Endothelial cell of umbilical vein (primary cell): ENCODE data around the gene KLHL6. TPM values are rescaled to one million over a fixed set of nuclear protein-coding genes. Genes with fewer than 3 reads are reported as not detected.

ENCODE experiments used
- BruUV-seq: library from RNA; stranded (reverse); fragments of 400-500 nt; replicated peaks from 2 replicates; lab custom pipeline; 2021; lab: Mats Ljungman, UMichigan
- CTCF ChIA-PET: fragments of 300-600, 350-600 bp; sonication (Branson Sonifier 250); formaldehyde crosslinking; loops from one replicate; lab custom pipeline; 2021; ENCODE audit warnings: antibody characterized with exemption, inconsistent platforms; lab: Charles Lee
- POLR2A ChIA-PET: fragments of 300-600, 350-600 bp; sonication (Branson Sonifier 250); formaldehyde crosslinking; loops from one replicate; lab custom pipeline; 2021; ENCODE audit warnings: antibody characterized with exemption, inconsistent platforms; lab: Charles Lee
- DNase-seq: peaks from one replicate; pipeline ENCODE4 v3.0.0-alpha.2; 2011; ENCODE audit warnings: low read depth, low spot score
- FAIRE-seq: peaks from 2 replicates; lab custom pipeline; 2011; peaks lifted over from hg19 to GRCh38; lab: Jason Lieb, UNC
- H2AFZ ChIP-seq: 2 replicates; pipeline ENCODE4 v1.6.0; 2012; ENCODE audit warnings: low read depth, low read length, control low read depth, inconsistent platforms
- H3K27ac ChIP-seq: 2 replicates; pipeline ENCODE4 v1.5.1; 2011; ENCODE audit warnings: low read depth, mild to moderate bottlenecking, control low read depth, low read length, moderate library complexity; ENCODE audit not compliant: insufficient read depth
- H3K27me3 ChIP-seq, 2 experiments: 2 replicates each; pipeline versions ENCODE4 v1.6.0 to v1.6.1; 2011; ENCODE audit warnings: low read length in 2 of 2, mixed read lengths in 1 of 2; ENCODE audit not compliant: control insufficient read depth in 2 of 2, insufficient read depth in 2 of 2
- H3K36me3 ChIP-seq, 2 experiments: 2 replicates in 1 of 2; 3 replicates in 1 of 2; pipeline ENCODE4 v1.5.1; 2011; ENCODE audit warnings: low read length in 2 of 2, mild to moderate bottlenecking in 1 of 2, moderate library complexity in 1 of 2; ENCODE audit not compliant: control insufficient read depth in 2 of 2, insufficient read depth in 2 of 2; ENCODE audit errors: extremely low read depth in 1 of 2
- H3K4me1 ChIP-seq: 3 replicates; pipeline ENCODE4 v1.5.1; 2011; ENCODE audit warnings: mild to moderate bottlenecking, low read length; ENCODE audit not compliant: control insufficient read depth, insufficient read depth; ENCODE audit errors: extremely low read depth
- H3K4me2 ChIP-seq: 2 replicates; pipeline ENCODE4 v1.6.1; 2011; ENCODE audit warnings: low read length, control low read depth, mixed read lengths; ENCODE audit not compliant: insufficient read depth
- H3K4me3 ChIP-seq, 3 experiments: fragments of 200-600 bp in 1 of 3; sonication (generic), shearing (Covaris generic) in 1 of 3; replicated peaks in 1 of 3; 2 replicates each; pipeline ENCODE4 v1.5.1; 2011 to 2016; ENCODE audit warnings: control low read depth in 3 of 3, low read length in 3 of 3, mild to moderate bottlenecking in 2 of 3, inconsistent platforms in 1 of 3, low read depth in 1 of 3, moderate library complexity in 1 of 3; ENCODE audit not compliant: insufficient read depth in 1 of 3
- H3K79me2 ChIP-seq: 2 replicates; pipeline ENCODE4 v1.6.0; 2012; ENCODE audit warnings: low read length, inconsistent platforms; ENCODE audit not compliant: control insufficient read depth, insufficient read depth
- H3K9ac ChIP-seq: replicated peaks from 2 replicates; pipeline ENCODE3; 2011; ENCODE audit warnings: low read length, control low read depth; ENCODE audit not compliant: insufficient read depth; ENCODE audit errors: extremely low read depth
- H3K9me1 ChIP-seq: replicated peaks from 3 replicates; pipeline ENCODE4 v1.6.0; 2011; ENCODE audit warnings: mild to moderate bottlenecking, low read length; ENCODE audit not compliant: control insufficient read depth, insufficient read depth; ENCODE audit errors: extremely low read depth
- H3K9me3 ChIP-seq: replicated peaks from 2 replicates; pipeline ENCODE4 v1.5.1; 2012; ENCODE audit warnings: low read length, inconsistent platforms; ENCODE audit not compliant: control insufficient read depth, insufficient read depth
- H4K20me1 ChIP-seq: replicated peaks from 2 replicates; pipeline ENCODE3; 2011; ENCODE audit warnings: mild to moderate bottlenecking, low read length; ENCODE audit not compliant: control insufficient read depth, insufficient read depth; ENCODE audit errors: extremely low read depth
- CTCF ChIP-seq, 2 donors: IDR thresholded peaks; 1 replicate in 1 of 2; 2 replicates in 1 of 2; pipeline ENCODE4 v1.5.1; 2011; ENCODE audit warnings: low read length in 2 of 2, mild to moderate bottlenecking in 2 of 2, moderate library complexity in 2 of 2, control low read depth in 1 of 2, inconsistent platforms in 1 of 2, low read depth in 1 of 2; ENCODE audit not compliant: insufficient read depth in 1 of 2; ENCODE audit errors: extremely low read depth in 1 of 2
- EZH2 ChIP-seq: IDR thresholded peaks from 2 replicates; pipeline ENCODE4 v1.6.1; 2012; ENCODE audit warnings: borderline replicate concordance, low read depth, mild to moderate bottlenecking, moderate library complexity, low read length, inconsistent platforms; ENCODE audit not compliant: severe bottlenecking
- FOS ChIP-seq: IDR thresholded peaks from 2 replicates; pipeline ENCODE4 v1.6.1; 2011; ENCODE audit warnings: mild to moderate bottlenecking, low read length, moderate library complexity, borderline replicate concordance; ENCODE audit not compliant: insufficient read depth
- GATA2 ChIP-seq: IDR thresholded peaks from 2 replicates; pipeline ENCODE4 v1.7.0; 2011; ENCODE audit warnings: low read depth, mild to moderate bottlenecking, moderate library complexity, mixed read lengths, low read length; ENCODE audit not compliant: insufficient read length, insufficient read depth
- JUN ChIP-seq: IDR thresholded peaks from 2 replicates; pipeline ENCODE4 v1.6.1; 2011; ENCODE audit warnings: borderline replicate concordance, low read depth; ENCODE audit not compliant: insufficient read length, insufficient read depth
- MAX ChIP-seq: IDR thresholded peaks from 2 replicates; pipeline ENCODE4 v1.6.1; 2011; ENCODE audit not compliant: insufficient read depth, insufficient read length
- MYC ChIP-seq: IDR thresholded peaks from one replicate; pipeline ENCODE4 v1.6.1; 2011; ENCODE audit warnings: mild to moderate bottlenecking, low read depth, low read length
- POLR2A ChIP-seq: IDR thresholded peaks from 2 replicates; pipeline ENCODE4 v1.6.1; 2012; ENCODE audit warnings: low read depth, mild to moderate bottlenecking, control low read depth, low read length
- POLR2AphosphoS5 ChIP-seq: IDR thresholded peaks from 2 replicates; pipeline ENCODE4 v1.6.1; 2012; ENCODE audit warnings: low read depth, mild to moderate bottlenecking, control low read depth, low read length, moderate library complexity; ENCODE audit not compliant: insufficient read depth
- dilution Hi-C: fragments of 300-500 bp; cut with MboI; formaldehyde crosslinking; loops from one replicate; pipeline ENCODE4 v1.15.0; 2019; ENCODE audit warnings: low sequenced_read_pairs; ENCODE audit not compliant: extremely low pct_ligation_motif_present
- intact Hi-C: fragments of 100-400 bp; cut with micrococcal nuclease; formaldehyde crosslinking; loops from one replicate; pipeline ENCODE4 v1.10.0; 2022
- polyA plus RNA-seq, 4 experiments: library from polyadenylated mRNA; depleted of rRNA in 3 of 4; stranded (reverse) in 3 of 4; unstranded in 1 of 4; fragments of >200 nt; gene quantifications; 2 replicates each; pipeline versions ENCODE4 v1.2.1 to v1.2.3, GENCODE V29; 2011 to 2012; ENCODE audit warnings: missing spikeins in 1 of 4
- total RNA-seq: library from RNA; stranded (reverse); gene quantifications from 2 replicates; pipeline ENCODE4 v1.2.3, GENCODE V29; 2021

The KLHL6 gene
- total and polyA plus RNA-seq, 2 donors (not counting 3 experiments of a cell fraction or from before 2014, with no cell fraction given) = 5.7 to 12.6 TPM

- Histone ChIP-seq H3K27me3 (no peaks in the 10 kb centered on the region), H3K9me1 (no peaks in the 10 kb centered on the region), H3K36me3 (peaks cover 0 to 3% of the 10 kb centered on the region in 2 experiments), H3K27ac (no peak overlapping the region), H3K4me2 (no peak overlapping the region), H3K4me1 (peaks cover 10% of the 10 kb centered on the region), H3K9me3 (no peaks in the 10 kb centered on the region), H3K4me3 (no peak overlapping the region), H3K9ac (no peak overlapping the region), H2AFZ (no peak overlapping the region), H3K79me2 (no peaks in the 10 kb centered on the region), H4K20me1 (peaks cover 3% of the 10 kb centered on the region)
- ChIA-PET CTCF (no interaction called here), POLR2A (no interaction called here)
- intact Hi-C loops = no loop called here
- FAIRE-seq = no peak
- dilution Hi-C loops = no loop called here
- TF ChIP-seq EZH2 = no peak
- TF ChIP-seq POLR2AphosphoS5 = no peak
- TF ChIP-seq MAX = no peak
- TF ChIP-seq POLR2A = no peak
- TF ChIP-seq FOS = no peak
- no peak for TF ChIP-seq MYC
- TF ChIP-seq GATA2 = no peak
- TF ChIP-seq JUN = no peak
- no peak for TF ChIP-seq CTCF (IDR thresholded peaks at IDR 0.05; ENCODE audit: extremely low read depth in 1 of 2, insufficient read depth in 1 of 2, low read depth in 1 of 2, low read length in 2 of 2)
- no peak for DNase-seq
- no TSS peak for BruUV-seq
Observed at GRCh38 chr3:183519891-183520290, 35.6 kb downstream of the KLHL6 start.
